SW 1271 (cell line): ENCODE results near the gene NFAM1.

Experiments
- DNase-seq, 2 experiments: peaks; one replicate each; lab custom pipeline; 2025; lab: John Stamatoyannopoulos, UW

The NFAM1 gene

GRCh38 chr22:42358643-42359558 is 73.3 kb downstream of the NFAM1 start:
- no peak for DNase-seq

GRCh38 chr22:42357634-42358296 is 74.4 kb downstream of the NFAM1 start:
- DNase-seq, result no peak

GRCh38 chr22:42357221-42357620 is 75.0 kb downstream of the NFAM1 start:
- DNase-seq, result no peak

- no peak for DNase-seq
Observed at GRCh38 chr22:42356533-42356932, 75.7 kb downstream of the NFAM1 start.

- DNase-seq, result no peak
Observed at GRCh38 chr22:42353883-42354727, 78.1 kb downstream of the NFAM1 start.

GRCh38 chr22:42350373-42350772 is 81.8 kb downstream of the NFAM1 start:
- DNase-seq, result no peak

GRCh38 chr22:42347281-42347824 is 84.8 kb downstream of the NFAM1 start:
- no peak for DNase-seq

- no peak for DNase-seq
Observed at GRCh38 chr22:42346722-42347121, 85.5 kb downstream of the NFAM1 start.

GRCh38 chr22:42345458-42345857 is 86.7 kb downstream of the NFAM1 start:
- DNase-seq, result no peak

- no peak for DNase-seq
Observed at GRCh38 chr22:42344361-42344905, 87.8 kb downstream of the NFAM1 start.

GRCh38 chr22:42343531-42344081 is 88.6 kb downstream of the NFAM1 start:
- DNase-seq, result no peak

- DNase-seq, result no peak
Observed at GRCh38 chr22:42343121-42343454, 89.1 kb downstream of the NFAM1 start.

GRCh38 chr22:42342426-42343120 is 89.6 kb downstream of the NFAM1 start:
- no peak for DNase-seq

GRCh38 chr22:42341779-42342178 is 90.4 kb downstream of the NFAM1 start:
- no peak for DNase-seq

- DNase-seq, result no peak
Observed at GRCh38 chr22:42340829-42341383, 91.3 kb downstream of the NFAM1 start.

- no peak for DNase-seq
Observed at GRCh38 chr22:42340150-42340549, 92.1 kb downstream of the NFAM1 start.

- DNase-seq, result no peak
Observed at GRCh38 chr22:42338479-42338878, 93.7 kb downstream of the NFAM1 start.

- no peak for DNase-seq
Observed at GRCh38 chr22:42337356-42337755, 94.8 kb downstream of the NFAM1 start.

GRCh38 chr22:42336527-42337227 is 95.5 kb downstream of the NFAM1 start:
- no peak for DNase-seq

- DNase-seq, result no peak
Observed at GRCh38 chr22:42335839-42336378, 96.3 kb downstream of the NFAM1 start.
